GM19452 (cell line): ENCODE results near the gene TBC1D23.
"Not testable (repeated sequence)": the region's sequence is repeated elsewhere in the genome, so short reads cannot be mapped to it uniquely, and the experiment has no call there.

Experiments used
- ATAC-seq: cut with Tn5 transposase; IDR thresholded peaks from one replicate; pipeline ENCODE4 v1.9.1; 2021; ENCODE audit not compliant: unreplicated experiment

Gene TBC1D23

GRCh38 chr3:100340527-100340926 is 79.7 kb downstream of the TBC1D23 start:
- no peak for ATAC-seq

- ATAC-seq, result no peak
These were observed 87.9 kb downstream of the TBC1D23 start for GRCh38 chr3:100348727-100349126.

GRCh38 chr3:100351770-100352169 is 91.0 kb downstream of the TBC1D23 start:
- ATAC-seq, result not testable (repeated sequence)

- no peak for ATAC-seq
These were observed 91.8 kb downstream of the TBC1D23 start for GRCh38 chr3:100352296-100353231.

GRCh38 chr3:100354850-100355249 is 94.1 kb downstream of the TBC1D23 start:
- no peak for ATAC-seq

- no peak for ATAC-seq
These were observed 97.6 kb downstream of the TBC1D23 start for GRCh38 chr3:100358413-100358812.

- no peak for ATAC-seq
These were observed 98.2 kb downstream of the TBC1D23 start for GRCh38 chr3:100359035-100359434.

- ATAC-seq, result no peak
These were observed 100.1 kb downstream of the TBC1D23 start for GRCh38 chr3:100360757-100361496.

GRCh38 chr3:100361897-100362296 is 101.1 kb downstream of the TBC1D23 start:
- ATAC-seq, result no peak

GRCh38 chr3:100364421-100364820 is 103.6 kb downstream of the TBC1D23 start:
- no peak for ATAC-seq

- no peak for ATAC-seq
These were observed 105.6 kb downstream of the TBC1D23 start for GRCh38 chr3:100366424-100366823.

GRCh38 chr3:100368441-100368840 is 107.6 kb downstream of the TBC1D23 start:
- ATAC-seq, result no peak

GRCh38 chr3:100370756-100371155 is 110.0 kb downstream of the TBC1D23 start:
- no peak for ATAC-seq

- no peak for ATAC-seq
These were observed 113.7 kb downstream of the TBC1D23 start for GRCh38 chr3:100374521-100374920.
